Right lobe of liver (tissue), 4 donors: ENCODE measurements around the gene LLPH.

Experiments
- POLR2A ChIP-seq: fragments of 450-650 bp; IDR thresholded peaks from one replicate; pipeline ENCODE4 v1.6.1; 2017; ENCODE audit warnings: antibody characterized with exemption, mild to moderate bottlenecking
- TF ChIP-seq, protein P1 (sequence below), 4 donors: fragments of 200-600 bp in 3 of 4; fragments of 450-650 bp in 1 of 4; IDR thresholded peaks; one replicate each; pipeline versions ENCODE4 v1.5.1 to v1.8.0; 2016 to 2022; ENCODE audit warnings: antibody characterized with exemption in 4 of 4, mild to moderate bottlenecking in 2 of 4
- donor health status: DM: no; HTN: no; CAD: no.
- donor health status: DM: no; HTN: no; CAD: no.
- donor health status: DM: no; HTN: yes; CAD: no.

DNA sequence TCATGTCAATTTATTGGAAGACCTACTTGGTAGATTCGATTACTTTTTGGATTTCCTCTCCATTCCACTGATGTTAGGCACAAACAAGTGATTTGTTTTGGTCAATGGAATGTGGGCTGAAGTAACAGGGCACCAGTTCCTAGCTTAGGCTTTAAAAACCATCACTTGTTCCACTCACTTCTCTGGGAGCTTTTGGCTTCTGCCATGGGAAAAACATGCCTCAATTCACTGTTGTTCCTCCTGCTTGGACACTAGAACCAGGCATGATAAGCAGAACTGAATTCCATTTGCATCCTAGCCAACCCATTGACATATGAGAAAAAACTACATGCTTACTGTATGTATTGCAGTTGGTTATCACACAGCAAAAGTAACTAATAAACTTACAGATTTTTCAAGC is 47.8 kb downstream of the LLPH start:
- TF ChIP-seq, protein P1, sequence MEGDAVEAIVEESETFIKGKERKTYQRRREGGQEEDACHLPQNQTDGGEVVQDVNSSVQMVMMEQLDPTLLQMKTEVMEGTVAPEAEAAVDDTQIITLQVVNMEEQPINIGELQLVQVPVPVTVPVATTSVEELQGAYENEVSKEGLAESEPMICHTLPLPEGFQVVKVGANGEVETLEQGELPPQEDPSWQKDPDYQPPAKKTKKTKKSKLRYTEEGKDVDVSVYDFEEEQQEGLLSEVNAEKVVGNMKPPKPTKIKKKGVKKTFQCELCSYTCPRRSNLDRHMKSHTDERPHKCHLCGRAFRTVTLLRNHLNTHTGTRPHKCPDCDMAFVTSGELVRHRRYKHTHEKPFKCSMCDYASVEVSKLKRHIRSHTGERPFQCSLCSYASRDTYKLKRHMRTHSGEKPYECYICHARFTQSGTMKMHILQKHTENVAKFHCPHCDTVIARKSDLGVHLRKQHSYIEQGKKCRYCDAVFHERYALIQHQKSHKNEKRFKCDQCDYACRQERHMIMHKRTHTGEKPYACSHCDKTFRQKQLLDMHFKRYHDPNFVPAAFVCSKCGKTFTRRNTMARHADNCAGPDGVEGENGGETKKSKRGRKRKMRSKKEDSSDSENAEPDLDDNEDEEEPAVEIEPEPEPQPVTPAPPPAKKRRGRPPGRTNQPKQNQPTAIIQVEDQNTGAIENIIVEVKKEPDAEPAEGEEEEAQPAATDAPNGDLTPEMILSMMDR (IDR thresholded peaks at IDR 0.05) = no peak
- no peak for TF ChIP-seq POLR2A
